GM12878 (cell line): ENCODE measurements around the gene SIPA1. TPM values are rescaled to one million over a fixed set of nuclear protein-coding genes. Genes with fewer than 3 reads are reported as not detected.

Experiments used
- CBFB ChIP-seq: IDR thresholded peaks from 2 replicates; pipeline ENCODE4 v1.6.1; 2016; ENCODE audit warnings: antibody characterized with exemption, low read depth
- EED ChIP-seq: sonication (generic); IDR thresholded peaks from 2 replicates; pipeline ENCODE4 v1.6.1; 2016; ENCODE audit warnings: antibody characterized with exemption, low read depth
- ETV6 ChIP-seq, 2 experiments: fragments of 450-650 bp in 1 of 2; IDR thresholded peaks in 1 of 2; conservative IDR thresholded peaks in 1 of 2; 2 replicates each; pipeline ENCODE4 v1.6.1; 2014; ENCODE audit warnings: antibody characterized with exemption in 1 of 2, borderline replicate concordance in 1 of 2, low read depth in 1 of 2, mild to moderate bottlenecking in 1 of 2, moderate library complexity in 1 of 2
- IRF4 ChIP-seq: IDR thresholded peaks from 2 replicates; pipeline ENCODE4 v1.6.1; 2011; ENCODE audit warnings: low read depth, low read length
- MXI1 ChIP-seq: fragments of 150-350 bp; IDR thresholded peaks from 2 replicates; pipeline ENCODE4 v1.6.1; 2011; ENCODE audit warnings: low read depth, mild to moderate bottlenecking, inconsistent platforms, low read length, improper control_type of control experiment
- NKRF ChIP-seq: fragments of 450-650 bp; conservative IDR thresholded peaks from 2 replicates; pipeline ENCODE4 v1.6.1; 2017; ENCODE audit warnings: mild to moderate bottlenecking, moderate library complexity
- PAX8 ChIP-seq: fragments of 450-650 bp; IDR thresholded peaks from 2 replicates; pipeline ENCODE4 v1.6.1; 2017; ENCODE audit warnings: mild to moderate bottlenecking, moderate library complexity
- PML ChIP-seq: IDR thresholded peaks from 2 replicates; pipeline ENCODE4 v1.6.1; 2012; ENCODE audit warnings: low read length, inconsistent platforms
- RAD51 ChIP-seq: fragments of 450-650 bp; IDR thresholded peaks from 2 replicates; pipeline ENCODE4 v1.6.1; 2016; ENCODE audit warnings: moderate library complexity, mild to moderate bottlenecking, inconsistent platforms
- RCOR1 ChIP-seq: conservative IDR thresholded peaks from 2 replicates; pipeline ENCODE4 v1.6.1; 2012; ENCODE audit warnings: low read depth, low read length, improper control_type of control experiment
- SIN3A ChIP-seq: IDR thresholded peaks from 2 replicates; pipeline ENCODE4 v1.6.1; 2012; ENCODE audit warnings: low read depth, low read length, improper control_type of control experiment
- SMAD1 ChIP-seq: fragments of 450-650 bp; IDR thresholded peaks from 2 replicates; pipeline ENCODE4 v1.6.1; 2018; ENCODE audit warnings: mild to moderate bottlenecking, low read depth; ENCODE audit not compliant: partially characterized antibody
- SP1 ChIP-seq: IDR thresholded peaks from one replicate; pipeline ENCODE4 v1.6.1; 2011; ENCODE audit warnings: low read depth, low read length
- SREBF1 ChIP-seq: IDR thresholded peaks from 2 replicates; pipeline ENCODE4 v1.6.1; 2012; ENCODE audit warnings: mild to moderate bottlenecking, low read length
- SREBF2 ChIP-seq: IDR thresholded peaks from 2 replicates; pipeline ENCODE4 v1.6.1; 2012; ENCODE audit warnings: mild to moderate bottlenecking, low read length
- TBL1XR1 ChIP-seq: IDR thresholded peaks from 2 replicates; pipeline ENCODE4 v1.6.1; 2012; ENCODE audit warnings: low read depth, low read length, improper control_type of control experiment
- TCF12 ChIP-seq: IDR thresholded peaks from 2 replicates; pipeline ENCODE4 v1.6.1; 2011; ENCODE audit warnings: low read depth, mild to moderate bottlenecking, low read length
- ZBED1 ChIP-seq: IDR thresholded peaks from 2 replicates; pipeline ENCODE4 v1.6.1; 2016; ENCODE audit warnings: borderline replicate concordance
- ZBTB11 ChIP-seq: fragments of 450-650 bp; formaldehyde crosslinking; IDR thresholded peaks from 2 replicates; pipeline ENCODE4 v1.5.0; 2022; ENCODE audit warnings: mild to moderate bottlenecking, missing genetic modification characterization
- ZNF384 ChIP-seq: IDR thresholded peaks from 2 replicates; pipeline ENCODE4 v1.6.1; 2012; ENCODE audit warnings: low read depth, mild to moderate bottlenecking, low read length, improper control_type of control experiment, borderline replicate concordance
- polyA plus RNA-seq, 11 experiments: library from polyadenylated mRNA; depleted of rRNA in 4 of 11; unstranded in 6 of 11; stranded (reverse) in 5 of 11; fragments of >200 nt; fragmentation: Nextera tagmentation in 4 of 11; fragmentation: Illumina TruSeq in 1 of 11; extraction: Ambion mirVana in 4 of 11; extraction: Trizol in 1 of 11; gene quantifications; 1 replicate in 1 of 11; 2 replicates in 10 of 11; pipeline versions ENCODE4 v1.2.1 to v1.2.3, GENCODE V29; 2011 to 2016; ENCODE audit warnings: inconsistent platforms in 2 of 11, missing spikeins in 2 of 11, low read depth in 1 of 11
- total RNA-seq, 4 experiments: library from RNA; depleted of rRNA in 3 of 4; stranded (reverse); fragments of >200 nt in 3 of 4; fragmentation: Illumina TruSeq in 1 of 4; extraction: Trizol in 1 of 4; gene quantifications; 2 replicates each; pipeline versions ENCODE4 v1.2.1 to v1.2.3, GENCODE V29; 2013 to 2021
- TF ChIP-seq, protein P1 (sequence below): IDR thresholded peaks from 2 replicates; pipeline ENCODE4 v1.6.1; 2012; ENCODE audit warnings: mild to moderate bottlenecking, low read depth, low read length
- TF ChIP-seq, protein P2 (sequence below): IDR thresholded peaks from 2 replicates; pipeline ENCODE4 v1.6.1; 2012; ENCODE audit warnings: low read depth, low read length, improper control_type of control experiment

SIPA1 gene
- total and polyA plus RNA-seq, 10 of the 15 experiments (the other 5 are each of a cell fraction or from before 2014, with no cell fraction given), result 1.0 to 139 (median 33.4) TPM

GRCh38 chr11:65639623-65640482 is 2.0 kb downstream of the SIPA1 start (continued):
- TF ChIP-seq SIN3A (peak; percentile 89), EED (peak; percentile 28; the same call in 1 of the 2 replicates), ETV6 (conservative IDR thresholded peaks at IDR 0.05 in 1 of 2, IDR thresholded peaks at IDR 0.05 in 1 of 2; ENCODE audit: borderline replicate concordance in 1 of 2, low read depth in 1 of 2) (peak in 1 of 2 experiments; percentile 30; a peak in 1 of 4 replicates), PAX8 (no peak), PML (no peak), ZNF384 (no peak), MXI1 (peak; percentile 66), RCOR1 (peak; percentile 74; the same call in 1 of the 2 replicates), IRF4 (no peak), ZBTB11 (CRISPR knock-in tag) (no peak), TBL1XR1 (peak; percentile 75; the same call in 1 of the 2 replicates), CBFB (0 out of 2 replicates have a peak, but pooled peaks have one; percentile 61), TCF12 (peak; percentile 97), NKRF (no peak; the same call in 1 of the 2 replicates), SMAD1 (peak; percentile 81), RAD51 (peak; percentile 55; the same call in 1 of the 2 replicates), SREBF1 (no peak), ZBED1 (no peak), SREBF2 (no peak), SP1 (peak; percentile 66)
- TF ChIP-seq, protein P1, sequence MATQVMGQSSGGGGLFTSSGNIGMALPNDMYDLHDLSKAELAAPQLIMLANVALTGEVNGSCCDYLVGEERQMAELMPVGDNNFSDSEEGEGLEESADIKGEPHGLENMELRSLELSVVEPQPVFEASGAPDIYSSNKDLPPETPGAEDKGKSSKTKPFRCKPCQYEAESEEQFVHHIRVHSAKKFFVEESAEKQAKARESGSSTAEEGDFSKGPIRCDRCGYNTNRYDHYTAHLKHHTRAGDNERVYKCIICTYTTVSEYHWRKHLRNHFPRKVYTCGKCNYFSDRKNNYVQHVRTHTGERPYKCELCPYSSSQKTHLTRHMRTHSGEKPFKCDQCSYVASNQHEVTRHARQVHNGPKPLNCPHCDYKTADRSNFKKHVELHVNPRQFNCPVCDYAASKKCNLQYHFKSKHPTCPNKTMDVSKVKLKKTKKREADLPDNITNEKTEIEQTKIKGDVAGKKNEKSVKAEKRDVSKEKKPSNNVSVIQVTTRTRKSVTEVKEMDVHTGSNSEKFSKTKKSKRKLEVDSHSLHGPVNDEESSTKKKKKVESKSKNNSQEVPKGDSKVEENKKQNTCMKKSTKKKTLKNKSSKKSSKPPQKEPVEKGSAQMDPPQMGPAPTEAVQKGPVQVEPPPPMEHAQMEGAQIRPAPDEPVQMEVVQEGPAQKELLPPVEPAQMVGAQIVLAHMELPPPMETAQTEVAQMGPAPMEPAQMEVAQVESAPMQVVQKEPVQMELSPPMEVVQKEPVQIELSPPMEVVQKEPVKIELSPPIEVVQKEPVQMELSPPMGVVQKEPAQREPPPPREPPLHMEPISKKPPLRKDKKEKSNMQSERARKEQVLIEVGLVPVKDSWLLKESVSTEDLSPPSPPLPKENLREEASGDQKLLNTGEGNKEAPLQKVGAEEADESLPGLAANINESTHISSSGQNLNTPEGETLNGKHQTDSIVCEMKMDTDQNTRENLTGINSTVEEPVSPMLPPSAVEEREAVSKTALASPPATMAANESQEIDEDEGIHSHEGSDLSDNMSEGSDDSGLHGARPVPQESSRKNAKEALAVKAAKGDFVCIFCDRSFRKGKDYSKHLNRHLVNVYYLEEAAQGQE, result no peak
- TF ChIP-seq, protein P2, sequence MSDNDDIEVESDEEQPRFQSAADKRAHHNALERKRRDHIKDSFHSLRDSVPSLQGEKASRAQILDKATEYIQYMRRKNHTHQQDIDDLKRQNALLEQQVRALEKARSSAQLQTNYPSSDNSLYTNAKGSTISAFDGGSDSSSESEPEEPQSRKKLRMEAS, result peak; percentile 63
